ENCODE measurements around the gene AIPL1.

- TF ChIP-seq CTCF (IDR thresholded peaks at IDR 0.05 in 8 of 11, conservative IDR thresholded peaks at IDR 0.05 in 3 of 11) (no peak), POLR2A (IDR thresholded peaks at IDR 0.05) (no peak), POLR2AphosphoS5 (IDR thresholded peaks at IDR 0.05) (no peak)
These were observed 23.0 kb upstream of the AIPL1 start for GRCh38 chr17:6457688-6458459.
